Measurements from ENCODE around the gene PHACTR3. TPM values are rescaled to one million over a fixed set of nuclear protein-coding genes. Genes with fewer than 3 reads are reported as not detected.

Gene PHACTR3
- total and polyA plus RNA-seq, 2 experiments from 2014 or later: 0.45 to 0.61 TPM

DNA sequence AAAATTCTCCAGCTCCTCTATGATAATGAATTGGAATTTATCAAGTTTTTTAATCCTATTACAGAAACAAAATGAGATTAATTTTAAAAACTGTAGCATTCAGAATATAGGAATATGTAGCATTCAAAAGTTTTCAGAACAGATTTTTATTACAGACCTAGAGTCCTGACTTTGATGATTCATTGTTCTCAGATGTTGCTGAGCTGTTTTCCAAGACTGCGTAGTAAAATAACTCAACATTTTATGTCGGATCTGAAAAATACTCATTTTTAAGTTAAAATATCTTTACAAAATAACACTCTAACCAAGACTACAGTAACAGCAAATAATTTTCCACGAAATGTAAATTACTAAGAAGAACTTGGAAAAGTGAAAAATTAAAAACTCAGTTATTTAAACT is 262.0 kb downstream of the PHACTR3 start (continued):
- TF ChIP-seq, protein P1, sequence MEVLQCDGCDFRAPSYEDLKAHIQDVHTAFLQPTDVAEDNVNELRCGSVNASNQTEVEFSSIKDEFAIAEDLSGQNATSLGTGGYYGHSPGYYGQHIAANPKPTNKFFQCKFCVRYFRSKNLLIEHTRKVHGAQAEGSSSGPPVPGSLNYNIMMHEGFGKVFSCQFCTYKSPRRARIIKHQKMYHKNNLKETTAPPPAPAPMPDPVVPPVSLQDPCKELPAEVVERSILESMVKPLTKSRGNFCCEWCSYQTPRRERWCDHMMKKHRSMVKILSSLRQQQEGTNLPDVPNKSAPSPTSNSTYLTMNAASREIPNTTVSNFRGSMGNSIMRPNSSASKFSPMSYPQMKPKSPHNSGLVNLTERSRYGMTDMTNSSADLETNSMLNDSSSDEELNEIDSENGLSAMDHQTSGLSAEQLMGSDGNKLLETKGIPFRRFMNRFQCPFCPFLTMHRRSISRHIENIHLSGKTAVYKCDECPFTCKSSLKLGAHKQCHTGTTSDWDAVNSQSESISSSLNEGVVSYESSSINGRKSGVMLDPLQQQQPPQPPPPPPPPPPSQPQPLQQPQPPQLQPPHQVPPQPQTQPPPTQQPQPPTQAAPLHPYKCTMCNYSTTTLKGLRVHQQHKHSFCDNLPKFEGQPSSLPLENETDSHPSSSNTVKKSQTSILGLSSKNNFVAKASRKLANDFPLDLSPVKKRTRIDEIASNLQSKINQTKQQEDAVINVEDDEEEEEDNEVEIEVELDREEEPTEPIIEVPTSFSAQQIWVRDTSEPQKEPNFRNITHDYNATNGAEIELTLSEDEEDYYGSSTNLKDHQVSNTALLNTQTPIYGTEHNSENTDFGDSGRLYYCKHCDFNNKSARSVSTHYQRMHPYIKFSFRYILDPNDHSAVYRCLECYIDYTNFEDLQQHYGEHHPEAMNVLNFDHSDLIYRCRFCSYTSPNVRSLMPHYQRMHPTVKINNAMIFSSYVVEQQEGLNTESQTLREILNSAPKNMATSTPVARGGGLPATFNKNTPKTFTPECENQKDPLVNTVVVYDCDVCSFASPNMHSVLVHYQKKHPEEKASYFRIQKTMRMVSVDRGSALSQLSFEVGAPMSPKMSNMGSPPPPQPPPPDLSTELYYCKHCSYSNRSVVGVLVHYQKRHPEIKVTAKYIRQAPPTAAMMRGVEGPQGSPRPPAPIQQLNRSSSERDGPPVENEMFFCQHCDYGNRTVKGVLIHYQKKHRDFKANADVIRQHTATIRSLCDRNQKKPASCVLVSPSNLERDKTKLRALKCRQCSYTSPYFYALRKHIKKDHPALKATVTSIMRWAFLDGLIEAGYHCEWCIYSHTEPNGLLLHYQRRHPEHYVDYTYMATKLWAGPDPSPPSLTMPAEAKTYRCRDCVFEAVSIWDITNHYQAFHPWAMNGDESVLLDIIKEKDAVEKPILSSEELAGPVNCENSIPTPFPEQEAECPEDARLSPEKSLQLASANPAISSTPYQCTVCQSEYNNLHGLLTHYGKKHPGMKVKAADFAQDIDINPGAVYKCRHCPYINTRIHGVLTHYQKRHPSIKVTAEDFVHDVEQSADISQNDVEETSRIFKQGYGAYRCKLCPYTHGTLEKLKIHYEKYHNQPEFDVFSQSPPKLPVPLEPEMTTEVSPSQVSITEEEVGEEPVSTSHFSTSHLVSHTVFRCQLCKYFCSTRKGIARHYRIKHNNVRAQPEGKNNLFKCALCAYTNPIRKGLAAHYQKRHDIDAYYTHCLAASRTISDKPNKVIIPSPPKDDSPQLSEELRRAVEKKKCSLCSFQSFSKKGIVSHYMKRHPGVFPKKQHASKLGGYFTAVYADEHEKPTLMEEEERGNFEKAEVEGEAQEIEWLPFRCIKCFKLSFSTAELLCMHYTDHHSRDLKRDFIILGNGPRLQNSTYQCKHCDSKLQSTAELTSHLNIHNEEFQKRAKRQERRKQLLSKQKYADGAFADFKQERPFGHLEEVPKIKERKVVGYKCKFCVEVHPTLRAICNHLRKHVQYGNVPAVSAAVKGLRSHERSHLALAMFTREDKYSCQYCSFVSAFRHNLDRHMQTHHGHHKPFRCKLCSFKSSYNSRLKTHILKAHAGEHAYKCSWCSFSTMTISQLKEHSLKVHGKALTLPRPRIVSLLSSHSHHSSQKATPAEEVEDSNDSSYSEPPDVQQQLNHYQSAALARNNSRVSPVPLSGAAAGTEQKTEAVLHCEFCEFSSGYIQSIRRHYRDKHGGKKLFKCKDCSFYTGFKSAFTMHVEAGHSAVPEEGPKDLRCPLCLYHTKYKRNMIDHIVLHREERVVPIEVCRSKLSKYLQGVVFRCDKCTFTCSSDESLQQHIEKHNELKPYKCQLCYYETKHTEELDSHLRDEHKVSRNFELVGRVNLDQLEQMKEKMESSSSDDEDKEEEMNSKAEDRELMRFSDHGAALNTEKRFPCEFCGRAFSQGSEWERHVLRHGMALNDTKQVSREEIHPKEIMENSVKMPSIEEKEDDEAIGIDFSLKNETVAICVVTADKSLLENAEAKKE (CRISPR knock-in tag; IDR thresholded peaks at IDR 0.05): no peak
- TF ChIP-seq CREB1 (CRISPR knock-in tag; IDR thresholded peaks at IDR 0.05; ENCODE audit: low read depth): no peak

DNA sequence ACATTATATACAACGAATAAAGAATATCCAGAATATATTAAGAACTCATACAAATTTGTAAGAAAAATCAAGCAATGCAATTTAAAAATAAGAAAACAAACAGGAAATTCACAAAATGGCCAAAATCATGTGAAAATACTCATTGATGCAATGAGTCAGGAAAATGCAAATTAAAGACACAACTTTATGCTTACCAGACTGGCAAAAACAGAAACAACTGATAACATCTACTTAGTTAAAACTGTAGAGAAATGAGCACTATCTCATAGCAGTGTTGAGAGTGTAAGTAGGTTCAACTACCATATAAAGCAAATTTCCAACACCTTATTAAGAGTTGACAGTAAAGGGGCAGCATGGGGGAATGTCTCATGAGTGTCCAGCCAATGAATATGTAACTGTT is 266.8 kb downstream of the PHACTR3 start:
- no peaks in the 10 kb centered on the region for H3K9me2 ChIP-seq (ENCODE audit: insufficient read depth)

More for the DNA sequence above, 266.8 kb downstream of the PHACTR3 start:
- Histone ChIP-seq H3K4me3 (no peak overlapping the region), H3K4me1 (ENCODE audit: insufficient read depth) (no peaks in the 10 kb centered on the region), H3K4me2 (no peak overlapping the region), H3K36me3 (ENCODE audit: insufficient read depth) (no peaks in the 10 kb centered on the region), H3K79me2 (replicated peaks; ENCODE audit: insufficient read depth) (no peaks in the 10 kb centered on the region), H3F3A (replicated peaks; ENCODE audit: low read depth) (no peaks in the 10 kb centered on the region), H3K27me3 (ENCODE audit: insufficient read depth) (no peaks in the 10 kb centered on the region), H3K27ac (ENCODE audit: low read depth) (no peak overlapping the region), H4K20me1 (replicated peaks; ENCODE audit: insufficient read depth) (no peaks in the 10 kb centered on the region), H2AFZ (no peak overlapping the region)
- Mint-ChIP-seq H3K36me3 (ENCODE audit: low read depth) (no peaks in the 10 kb centered on the region), H3K27me3 (ENCODE audit: insufficient read depth, low read depth, poor library complexity) (peaks cover 1% of the 10 kb centered on the region), H3K4me3 (no peak overlapping the region), H3K27ac (no peak overlapping the region), H3K9me3 (no peaks in the 10 kb centered on the region), H3K4me1 (no peaks in the 10 kb centered on the region)
- ATAC-seq (no peak), DNase-seq (ENCODE audit: low spot score) (no peak)
- TF ChIP-seq CREB1 (CRISPR knock-in tag; IDR thresholded peaks at IDR 0.05; ENCODE audit: low read depth) (no peak), ZNF114 (CRISPR knock-in tag; IDR thresholded peaks at IDR 0.05) (no peak), EZH2phosphoT487 (IDR thresholded peaks at IDR 0.05; ENCODE audit: unreplicated experiment) (no peak), JUNB (IDR thresholded peaks at IDR 0.05; ENCODE audit: unreplicated experiment) (no peak), STAT1 (IDR thresholded peaks at IDR 0.05; ENCODE audit: unreplicated experiment) (no peak)
- TF ChIP-seq, protein P2, sequence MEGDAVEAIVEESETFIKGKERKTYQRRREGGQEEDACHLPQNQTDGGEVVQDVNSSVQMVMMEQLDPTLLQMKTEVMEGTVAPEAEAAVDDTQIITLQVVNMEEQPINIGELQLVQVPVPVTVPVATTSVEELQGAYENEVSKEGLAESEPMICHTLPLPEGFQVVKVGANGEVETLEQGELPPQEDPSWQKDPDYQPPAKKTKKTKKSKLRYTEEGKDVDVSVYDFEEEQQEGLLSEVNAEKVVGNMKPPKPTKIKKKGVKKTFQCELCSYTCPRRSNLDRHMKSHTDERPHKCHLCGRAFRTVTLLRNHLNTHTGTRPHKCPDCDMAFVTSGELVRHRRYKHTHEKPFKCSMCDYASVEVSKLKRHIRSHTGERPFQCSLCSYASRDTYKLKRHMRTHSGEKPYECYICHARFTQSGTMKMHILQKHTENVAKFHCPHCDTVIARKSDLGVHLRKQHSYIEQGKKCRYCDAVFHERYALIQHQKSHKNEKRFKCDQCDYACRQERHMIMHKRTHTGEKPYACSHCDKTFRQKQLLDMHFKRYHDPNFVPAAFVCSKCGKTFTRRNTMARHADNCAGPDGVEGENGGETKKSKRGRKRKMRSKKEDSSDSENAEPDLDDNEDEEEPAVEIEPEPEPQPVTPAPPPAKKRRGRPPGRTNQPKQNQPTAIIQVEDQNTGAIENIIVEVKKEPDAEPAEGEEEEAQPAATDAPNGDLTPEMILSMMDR (conservative IDR thresholded peaks at IDR 0.05; ENCODE audit: low read depth in 2 of 2): no peak
- TF ChIP-seq, protein P3, sequence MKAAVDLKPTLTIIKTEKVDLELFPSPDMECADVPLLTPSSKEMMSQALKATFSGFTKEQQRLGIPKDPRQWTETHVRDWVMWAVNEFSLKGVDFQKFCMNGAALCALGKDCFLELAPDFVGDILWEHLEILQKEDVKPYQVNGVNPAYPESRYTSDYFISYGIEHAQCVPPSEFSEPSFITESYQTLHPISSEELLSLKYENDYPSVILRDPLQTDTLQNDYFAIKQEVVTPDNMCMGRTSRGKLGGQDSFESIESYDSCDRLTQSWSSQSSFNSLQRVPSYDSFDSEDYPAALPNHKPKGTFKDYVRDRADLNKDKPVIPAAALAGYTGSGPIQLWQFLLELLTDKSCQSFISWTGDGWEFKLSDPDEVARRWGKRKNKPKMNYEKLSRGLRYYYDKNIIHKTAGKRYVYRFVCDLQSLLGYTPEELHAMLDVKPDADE (IDR thresholded peaks at IDR 0.05): no peak
